ENCODE data around the gene KRTAP20-4. TPM values are rescaled to one million over a fixed set of nuclear protein-coding genes. Genes with fewer than 3 reads are reported as not detected.

KRTAP20-4 gene
- total and polyA plus RNA-seq, 2 donors: not detected

GRCh38 chr21:30620080-30620479 lies 347 bp upstream of the KRTAP20-4 start:
- Histone ChIP-seq H3K4me1 (ENCODE audit: insufficient read depth) (no peaks in the 10 kb centered on the region), H3K4me3 (ENCODE audit: low read depth, low read length) (no peak overlapping the region), H3K27ac (ENCODE audit: low read depth) (no peak overlapping the region)

GRCh38 chr21:30623362-30623761 lies 2.9 kb downstream of the KRTAP20-4 start:
- no peak for DNase-seq (ENCODE audit: extremely low spot score)
- no peaks in the 10 kb centered on the region for H3K4me1 ChIP-seq (ENCODE audit: insufficient read depth)
- no peaks in the 10 kb centered on the region for H3K36me3 ChIP-seq (ENCODE audit: insufficient read depth)
- no peak overlapping the region for H3K27ac ChIP-seq (ENCODE audit: low read depth)
- H3K4me3 ChIP-seq (ENCODE audit: low read depth, low read length): no peak overlapping the region
- 90% methylated on average over 3 of the region's 3 CpGs for WGBS

More at GRCh38 chr21:30620080-30620479, 347 bp upstream of the KRTAP20-4 start:
- DNase-seq (ENCODE audit: extremely low spot score): no peak
- H3K36me3 ChIP-seq (ENCODE audit: insufficient read depth): no peaks in the 10 kb centered on the region

GRCh38 chr21:30625449-30626165 lies 5.2 kb downstream of the KRTAP20-4 start:
- no peak for DNase-seq (ENCODE audit: extremely low spot score)
- Histone ChIP-seq H3K36me3 (ENCODE audit: insufficient read depth) (no peaks in the 10 kb centered on the region), H3K4me1 (ENCODE audit: insufficient read depth) (no peaks in the 10 kb centered on the region), H3K27ac (ENCODE audit: low read depth) (no peak overlapping the region), H3K4me3 (ENCODE audit: low read depth, low read length) (no peak overlapping the region)
- WGBS: 75% methylated on average over 4 of the region's 4 CpGs

- Histone ChIP-seq H3K4me1 (ENCODE audit: insufficient read depth) (no peaks in the 10 kb centered on the region), H3K27ac (ENCODE audit: low read depth) (no peak overlapping the region), H3K36me3 (ENCODE audit: insufficient read depth) (no peaks in the 10 kb centered on the region), H3K4me3 (ENCODE audit: low read depth, low read length) (no peak overlapping the region)
- DNase-seq (ENCODE audit: extremely low spot score): no peak
- 77% methylated on average over 4 of the region's 4 CpGs for WGBS
Observed at GRCh38 chr21:30628109-30628508, 7.7 kb downstream of the KRTAP20-4 start.

- Histone ChIP-seq H3K27ac (ENCODE audit: low read depth) (no peak overlapping the region), H3K4me1 (ENCODE audit: insufficient read depth) (no peaks in the 10 kb centered on the region), H3K4me3 (ENCODE audit: low read depth, low read length) (no peak overlapping the region), H3K36me3 (ENCODE audit: insufficient read depth) (no peaks in the 10 kb centered on the region)
- no peak for DNase-seq (ENCODE audit: extremely low spot score)
- WGBS: 41% methylated on average over 1 of the region's 1 CpG
Observed at GRCh38 chr21:30629200-30629599, 8.8 kb downstream of the KRTAP20-4 start.

GRCh38 chr21:30634906-30635305 lies 14.5 kb downstream of the KRTAP20-4 start, which contains the start of gene KRTAP20-2:
Gene KRTAP20-2, plus strand, starts transcription at chr21:30635206. Its CDS starts 58 bp downstream, at chr21:30635264.
- Histone ChIP-seq H3K27ac (ENCODE audit: low read depth) (no peak within 1 kb of the TSS), H3K36me3 (ENCODE audit: insufficient read depth) (no peaks in the 10 kb centered on the region), H3K4me1 (ENCODE audit: insufficient read depth) (no peaks in the 10 kb centered on the region), H3K4me3 (ENCODE audit: low read depth, low read length) (no peak within 1 kb of the TSS)
- no peak for DNase-seq (ENCODE audit: extremely low spot score)
- 95% methylated on average over 1 of the region's 1 CpG for WGBS

- Histone ChIP-seq H3K27ac (ENCODE audit: low read depth) (no peak overlapping the region), H3K4me1 (ENCODE audit: insufficient read depth) (no peaks in the 10 kb centered on the region)
Observed at GRCh38 chr21:30638686-30639085, 18.3 kb downstream of the KRTAP20-4 start.

GRCh38 chr21:30642564-30642963 lies 22.1 kb downstream of the KRTAP20-4 start, which contains the start of gene KRTAP20-3:
Gene KRTAP20-3, plus strand, starts transcription at chr21:30642864.
- WGBS: 82% methylated on average over 2 of the region's 2 CpGs
- H3K36me3 ChIP-seq (ENCODE audit: insufficient read depth): no peaks in the 10 kb centered on the region
- H3K27ac ChIP-seq (ENCODE audit: low read depth): no peak within 1 kb of the TSS
- no peak for DNase-seq (ENCODE audit: extremely low spot score)
- H3K4me3 ChIP-seq (ENCODE audit: low read depth, low read length): no peak within 1 kb of the TSS
- no peaks in the 10 kb centered on the region for H3K4me1 ChIP-seq (ENCODE audit: insufficient read depth)

More at GRCh38 chr21:30638686-30639085, 18.3 kb downstream of the KRTAP20-4 start:
- Histone ChIP-seq H3K36me3 (ENCODE audit: insufficient read depth) (no peaks in the 10 kb centered on the region), H3K4me3 (ENCODE audit: low read depth, low read length) (no peak overlapping the region)
- WGBS: 75% methylated on average over 3 of the region's 3 CpGs
- no peak for DNase-seq (ENCODE audit: extremely low spot score)

GRCh38 chr21:30646904-30647414 lies 26.5 kb downstream of the KRTAP20-4 start:
- H3K4me3 ChIP-seq (ENCODE audit: low read depth, low read length): no peak overlapping the region
- H3K36me3 ChIP-seq (ENCODE audit: insufficient read depth): no peaks in the 10 kb centered on the region
- no peak for DNase-seq (ENCODE audit: extremely low spot score)
- WGBS: 65% methylated on average over 1 of the region's 1 CpG
- no peak overlapping the region for H3K27ac ChIP-seq (ENCODE audit: low read depth)
- no peaks in the 10 kb centered on the region for H3K4me1 ChIP-seq (ENCODE audit: insufficient read depth)

GRCh38 chr21:30652891-30653290 lies 32.5 kb downstream of the KRTAP20-4 start:
- no peak for DNase-seq (ENCODE audit: extremely low spot score)
- Histone ChIP-seq H3K4me1 (ENCODE audit: insufficient read depth) (no peaks in the 10 kb centered on the region), H3K36me3 (ENCODE audit: insufficient read depth) (no peaks in the 10 kb centered on the region), H3K4me3 (ENCODE audit: low read depth, low read length) (no peak overlapping the region), H3K27ac (ENCODE audit: low read depth) (no peak overlapping the region)

- H3K4me1 ChIP-seq (ENCODE audit: insufficient read depth): no peaks in the 10 kb centered on the region
- H3K36me3 ChIP-seq (ENCODE audit: insufficient read depth): no peaks in the 10 kb centered on the region
- no peak overlapping the region for H3K27ac ChIP-seq (ENCODE audit: low read depth)
- WGBS: 82% methylated on average over 1 of the region's 1 CpG
- DNase-seq (ENCODE audit: extremely low spot score): no peak
- H3K4me3 ChIP-seq (ENCODE audit: low read depth, low read length): no peak overlapping the region
Observed at GRCh38 chr21:30668776-30669175, 48.3 kb downstream of the KRTAP20-4 start.

Small RNAs within 50 kb of the gene (small RNA-seq; reads per million reads assigned to genes)
- gene KRTAP20-1 (not detected), gene KRTAP20-3 (not detected), gene KRTAP20-4 (not detected), gene KRTAP22-1 (not detected), gene KRTAP22-2 (not detected)

Other genes starting within 250 kb of the KRTAP20-4 start
- not detected for gene KRTAP13-2, start 248.4 kb upstream of the KRTAP20-4 start, total RNA-seq
- not detected for gene KRTAP13-2, start 248.4 kb upstream of the KRTAP20-4 start, polyA plus RNA-seq
- not detected for gene KRTAP13-1, start 224.6 kb upstream of the KRTAP20-4 start, total RNA-seq
- not detected for gene KRTAP13-1, start 224.6 kb upstream of the KRTAP20-4 start, polyA plus RNA-seq
- gene KRTAP13-3, start 194.7 kb upstream of the KRTAP20-4 start, total RNA-seq: not detected
- gene KRTAP13-3, start 194.7 kb upstream of the KRTAP20-4 start, polyA plus RNA-seq: not detected
- not detected for gene KRTAP13-4, start 190.4 kb upstream of the KRTAP20-4 start, total RNA-seq
- gene KRTAP13-4, start 190.4 kb upstream of the KRTAP20-4 start, polyA plus RNA-seq: not detected
- not detected for gene KRTAP15-1, start 180.4 kb upstream of the KRTAP20-4 start, total RNA-seq
- not detected for gene KRTAP15-1, start 180.4 kb upstream of the KRTAP20-4 start, polyA plus RNA-seq
- gene KRTAP19-1, start 140.3 kb upstream of the KRTAP20-4 start, total RNA-seq: not detected
- not detected for gene KRTAP19-1, start 140.3 kb upstream of the KRTAP20-4 start, polyA plus RNA-seq
- gene KRTAP19-2, start 133.2 kb upstream of the KRTAP20-4 start, total RNA-seq: not detected
- not detected for gene KRTAP19-2, start 133.2 kb upstream of the KRTAP20-4 start, polyA plus RNA-seq
- not detected for gene KRTAP19-3, start 128.6 kb upstream of the KRTAP20-4 start, total RNA-seq
- not detected for gene KRTAP19-3, start 128.6 kb upstream of the KRTAP20-4 start, polyA plus RNA-seq
- gene KRTAP19-4, start 123.5 kb upstream of the KRTAP20-4 start, total RNA-seq: not detected
- not detected for gene KRTAP19-4, start 123.5 kb upstream of the KRTAP20-4 start, polyA plus RNA-seq
- not detected for gene KRTAP19-5, start 118.5 kb upstream of the KRTAP20-4 start, total RNA-seq
- not detected for gene KRTAP19-5, start 118.5 kb upstream of the KRTAP20-4 start, polyA plus RNA-seq
- not detected for gene KRTAP19-6, start 78.8 kb upstream of the KRTAP20-4 start, total RNA-seq
- gene KRTAP19-6, start 78.8 kb upstream of the KRTAP20-4 start, polyA plus RNA-seq: not detected
- gene KRTAP19-7, start 59.3 kb upstream of the KRTAP20-4 start, total RNA-seq: not detected
- gene KRTAP19-7, start 59.3 kb upstream of the KRTAP20-4 start, polyA plus RNA-seq: not detected
- gene KRTAP22-2, start 30.2 kb upstream of the KRTAP20-4 start, total RNA-seq: not detected
- gene KRTAP22-2, start 30.2 kb upstream of the KRTAP20-4 start, polyA plus RNA-seq: not detected
- gene KRTAP6-3, start 28.2 kb upstream of the KRTAP20-4 start, total RNA-seq: not detected
- gene KRTAP6-3, start 28.2 kb upstream of the KRTAP20-4 start, polyA plus RNA-seq: not detected
- gene KRTAP6-2, start 21.7 kb upstream of the KRTAP20-4 start, total RNA-seq: not detected
- not detected for gene KRTAP6-2, start 21.7 kb upstream of the KRTAP20-4 start, polyA plus RNA-seq
- gene KRTAP22-1, start 19.5 kb upstream of the KRTAP20-4 start, total RNA-seq: not detected
- gene KRTAP22-1, start 19.5 kb upstream of the KRTAP20-4 start, polyA plus RNA-seq: not detected
- not detected for gene KRTAP6-1, start 6.7 kb upstream of the KRTAP20-4 start, total RNA-seq
- not detected for gene KRTAP6-1, start 6.7 kb upstream of the KRTAP20-4 start, polyA plus RNA-seq
- gene KRTAP20-1, start 4.2 kb upstream of the KRTAP20-4 start, total RNA-seq: not detected
- not detected for gene KRTAP20-1, start 4.2 kb upstream of the KRTAP20-4 start, polyA plus RNA-seq
- gene KRTAP20-2, start 14.6 kb downstream of the KRTAP20-4 start, total RNA-seq: not detected
- not detected for gene KRTAP20-2, start 14.6 kb downstream of the KRTAP20-4 start, polyA plus RNA-seq
- not detected for gene KRTAP20-3, start 22.2 kb downstream of the KRTAP20-4 start, total RNA-seq
- gene KRTAP20-3, start 22.2 kb downstream of the KRTAP20-4 start, polyA plus RNA-seq: not detected
- gene KRTAP21-3, start 98.2 kb downstream of the KRTAP20-4 start, total RNA-seq: not detected
- gene KRTAP21-3, start 98.2 kb downstream of the KRTAP20-4 start, polyA plus RNA-seq: not detected
- gene KRTAP21-2, start 126.6 kb downstream of the KRTAP20-4 start, total RNA-seq: not detected
- not detected for gene KRTAP21-2, start 126.6 kb downstream of the KRTAP20-4 start, polyA plus RNA-seq
- not detected for gene KRTAP21-1, start 134.8 kb downstream of the KRTAP20-4 start, total RNA-seq
- gene KRTAP21-1, start 134.8 kb downstream of the KRTAP20-4 start, polyA plus RNA-seq: not detected
- not detected for gene KRTAP8-1, start 192.6 kb downstream of the KRTAP20-4 start, total RNA-seq
- not detected for gene KRTAP8-1, start 192.6 kb downstream of the KRTAP20-4 start, polyA plus RNA-seq
- gene KRTAP7-1, start 209.1 kb downstream of the KRTAP20-4 start, total RNA-seq: not detected
- not detected for gene KRTAP7-1, start 209.1 kb downstream of the KRTAP20-4 start, polyA plus RNA-seq